Activated naive CD8-positive, alpha-beta T cell treated with anti-CD3 and anti-CD28 coated beads for 36 hours (primary cell): Measurements from ENCODE around the gene TBC1D9. TPM values are rescaled to one million over a fixed set of nuclear protein-coding genes. Genes with fewer than 3 reads are reported as not detected.

Experiments
- DNase-seq: peaks from one replicate; pipeline ENCODE4 v3.0.0; 2021
- H3K27ac Mint-ChIP-seq: one replicate; pipeline ENCODE4 v1.8.0; 2022; ENCODE audit warnings: mild to moderate bottlenecking, moderate library complexity, mixed read lengths
- H3K27me3 Mint-ChIP-seq: one replicate; pipeline ENCODE4 v1.8.0; 2022; ENCODE audit warnings: mild to moderate bottlenecking, mixed read lengths
- H3K36me3 Mint-ChIP-seq: one replicate; pipeline ENCODE4 v1.8.0; 2021; ENCODE audit warnings: mild to moderate bottlenecking, mixed read lengths
- H3K4me1 Mint-ChIP-seq: one replicate; pipeline ENCODE4 v1.8.0; 2021; ENCODE audit warnings: mixed read lengths
- H3K4me3 Mint-ChIP-seq: one replicate; pipeline ENCODE4 v1.8.0; 2022; ENCODE audit warnings: mild to moderate bottlenecking, moderate library complexity, mixed read lengths
- H3K9me3 Mint-ChIP-seq: one replicate; pipeline ENCODE4 v1.8.0; 2022; ENCODE audit warnings: mixed read lengths
- total RNA-seq, 2 experiments: library from RNA; stranded (reverse); gene quantifications; one replicate each; pipeline ENCODE4 v1.2.3, GENCODE V29; 2021

Gene TBC1D9
- total RNA-seq, 2 experiments from 2014 or later = 0.04 to 0.06 TPM

DNA sequence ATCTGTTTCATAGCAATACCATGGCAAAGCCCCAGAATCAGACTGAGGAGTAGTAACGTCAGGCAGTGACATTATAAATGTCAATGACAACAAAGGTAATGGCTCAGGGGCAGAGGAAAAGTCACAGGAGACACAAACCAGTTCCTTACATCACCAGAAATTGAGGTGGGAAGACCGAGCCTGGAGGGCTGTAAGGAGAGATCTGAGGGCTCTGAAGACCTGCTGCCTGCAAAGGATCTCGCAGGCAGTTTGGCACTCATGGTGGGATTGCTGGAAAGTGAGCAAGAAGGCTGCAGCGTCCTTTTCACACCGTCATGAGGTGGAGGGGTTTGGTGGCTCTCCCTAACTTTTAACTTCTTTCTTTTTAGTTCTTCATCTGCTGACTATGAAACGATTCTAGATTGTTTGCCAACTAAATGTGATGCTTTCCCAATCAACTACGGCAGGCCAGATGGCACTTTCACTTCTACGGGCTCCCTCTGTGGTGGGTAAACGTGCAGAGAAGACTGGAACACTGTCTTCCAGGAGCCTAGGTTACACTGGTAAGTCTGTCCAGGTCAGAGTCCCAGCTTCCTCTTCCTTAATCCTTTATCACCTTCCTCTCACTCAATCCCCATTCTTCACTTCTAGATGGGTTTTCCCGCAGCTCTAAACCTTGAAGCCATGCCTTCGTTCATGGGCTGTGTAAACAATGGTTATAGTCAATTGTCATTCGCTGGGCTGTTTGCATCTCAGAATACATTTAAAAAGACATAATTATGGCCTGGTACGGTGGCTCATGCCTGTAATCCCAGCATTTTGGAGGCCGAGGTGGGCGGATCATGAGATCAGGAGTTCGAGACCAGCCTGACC lies 58.2 kb downstream of the TBC1D9 start:
- Mint-ChIP-seq H3K4me3 (no peak overlapping the region), H3K27me3 (no peaks in the 10 kb centered on the region)

DNA sequence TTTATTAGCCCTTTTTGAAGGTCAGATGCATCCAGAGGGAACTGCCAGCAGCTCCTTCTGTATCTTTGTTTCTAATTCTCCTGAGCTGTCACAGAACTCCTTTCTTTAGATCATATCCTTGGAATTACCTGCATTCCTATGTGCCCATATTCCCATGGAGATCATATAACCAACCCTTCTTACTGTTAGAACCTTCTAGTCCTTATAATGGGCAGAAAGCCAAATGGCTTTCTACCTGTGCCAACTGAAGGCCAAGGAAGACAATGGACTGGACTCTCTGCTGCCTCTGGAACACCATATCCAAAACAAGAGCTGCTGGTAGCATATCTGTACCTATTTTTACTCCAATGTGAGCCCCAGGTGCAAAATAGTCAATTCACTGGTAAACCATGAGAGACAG lies 60.7 kb downstream of the TBC1D9 start:
- Mint-ChIP-seq H3K27me3 (peaks cover 3% of the 10 kb centered on the region), H3K4me3 (no peak overlapping the region), H3K9me3 (no peaks in the 10 kb centered on the region), H3K27ac (no peak overlapping the region), H3K36me3 (no peaks in the 10 kb centered on the region), H3K4me1 (no peaks in the 10 kb centered on the region)
- DNase-seq = no peak

More for the DNA sequence above, 58.2 kb downstream of the TBC1D9 start:
- Mint-ChIP-seq H3K9me3 (no peaks in the 10 kb centered on the region), H3K27ac (no peak overlapping the region), H3K36me3 (no peaks in the 10 kb centered on the region), H3K4me1 (no peaks in the 10 kb centered on the region)
- DNase-seq = no peak

DNA sequence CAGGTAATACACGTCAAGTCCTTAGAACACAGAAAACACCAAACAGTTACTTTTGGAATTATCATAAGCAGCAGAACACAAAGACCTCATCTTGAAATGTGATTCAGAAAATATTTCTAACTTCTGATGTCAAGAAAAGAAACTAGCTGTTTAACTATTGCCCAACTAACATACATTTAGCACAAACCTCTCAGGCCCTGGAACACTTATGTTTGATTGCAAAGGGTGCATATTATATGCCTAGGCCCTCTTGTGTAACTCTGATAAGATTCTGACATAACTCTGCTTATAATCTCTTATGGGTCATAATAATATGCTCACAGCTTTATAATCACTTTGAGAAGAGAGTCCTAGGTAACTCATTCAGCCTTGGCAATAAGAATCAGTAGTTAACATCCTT lies 62.6 kb downstream of the TBC1D9 start:
- Mint-ChIP-seq H3K27ac (no peak overlapping the region), H3K36me3 (no peaks in the 10 kb centered on the region), H3K9me3 (no peaks in the 10 kb centered on the region), H3K4me1 (no peaks in the 10 kb centered on the region), H3K4me3 (no peak overlapping the region), H3K27me3 (peaks cover 11% of the 10 kb centered on the region)
- no peak for DNase-seq

DNA sequence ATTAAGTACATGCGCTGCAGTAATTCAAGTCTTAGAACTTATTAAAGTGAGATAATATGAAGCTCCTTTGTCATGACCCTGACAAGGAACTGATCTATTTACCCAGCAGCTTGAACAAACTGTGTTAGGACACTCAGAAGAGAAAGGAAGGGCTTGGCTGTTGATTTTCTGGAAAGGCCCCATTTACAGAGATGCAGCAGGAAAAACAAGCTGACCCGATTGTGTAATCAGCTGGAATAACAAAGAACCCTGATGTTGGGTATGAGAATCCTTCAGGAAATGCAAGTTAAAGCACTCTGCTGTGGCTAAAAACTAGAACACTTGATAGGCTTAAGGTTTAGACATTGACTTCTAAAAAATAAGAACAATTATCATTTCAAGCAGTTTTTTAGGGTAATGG lies 64.8 kb downstream of the TBC1D9 start:
- Mint-ChIP-seq H3K36me3 (no peaks in the 10 kb centered on the region), H3K4me3 (no peak overlapping the region), H3K4me1 (no peaks in the 10 kb centered on the region), H3K9me3 (no peaks in the 10 kb centered on the region), H3K27me3 (peaks cover 11% of the 10 kb centered on the region), H3K27ac (no peak overlapping the region)
- no peak for DNase-seq

DNA sequence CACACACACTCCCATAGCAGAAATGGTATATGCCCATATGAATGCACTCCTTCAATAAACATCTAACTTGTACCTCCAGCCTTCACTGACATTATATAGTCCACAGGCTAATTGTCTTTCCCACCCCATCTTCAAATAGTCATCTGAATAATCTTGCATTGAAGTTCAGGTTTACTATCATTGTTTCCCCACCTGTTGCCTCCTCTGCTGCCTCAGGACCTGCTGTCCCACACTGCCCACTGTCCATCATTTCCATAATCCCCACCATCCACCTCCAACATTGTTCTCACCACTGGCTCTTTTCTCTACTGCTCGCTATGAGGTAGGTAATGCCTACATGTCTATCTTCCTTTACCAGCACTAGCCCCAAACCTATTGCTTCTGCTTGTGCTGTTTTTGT lies 66.1 kb downstream of the TBC1D9 start:
- no peaks in the 10 kb centered on the region for H3K9me3 Mint-ChIP-seq

DNA sequence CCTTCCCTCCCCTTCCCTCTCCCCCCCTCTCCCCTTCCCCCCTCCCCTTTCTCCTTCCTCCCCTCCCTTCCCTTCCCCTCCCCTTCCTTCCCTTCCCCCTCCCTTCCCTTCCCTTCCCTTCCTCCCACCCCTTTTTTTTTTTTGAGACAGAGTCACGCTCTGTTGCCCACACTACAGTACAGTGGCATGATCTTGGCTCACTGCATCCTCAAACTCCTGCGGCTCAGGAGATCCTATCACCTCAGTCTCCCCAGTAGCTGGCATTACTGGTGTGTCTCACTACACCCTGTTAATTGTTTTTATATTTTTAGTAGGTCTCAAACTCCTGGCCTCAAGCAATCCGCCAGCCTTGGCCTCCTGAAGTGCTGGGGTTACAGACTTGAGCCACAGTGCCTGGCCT lies 66.6 kb downstream of the TBC1D9 start:
- Mint-ChIP-seq H3K9me3 (no peaks in the 10 kb centered on the region), H3K27me3 (peaks cover 14% of the 10 kb centered on the region), H3K36me3 (no peaks in the 10 kb centered on the region), H3K27ac (no peak overlapping the region), H3K4me1 (no peaks in the 10 kb centered on the region), H3K4me3 (no peak overlapping the region)
- DNase-seq = no peak

More for the DNA sequence above, 66.1 kb downstream of the TBC1D9 start:
- H3K4me1 Mint-ChIP-seq = no peaks in the 10 kb centered on the region
- H3K4me3 Mint-ChIP-seq = no peak overlapping the region
- H3K36me3 Mint-ChIP-seq = no peaks in the 10 kb centered on the region
- peaks cover 14% of the 10 kb centered on the region for H3K27me3 Mint-ChIP-seq
- H3K27ac Mint-ChIP-seq = no peak overlapping the region
- no peak for DNase-seq

DNA sequence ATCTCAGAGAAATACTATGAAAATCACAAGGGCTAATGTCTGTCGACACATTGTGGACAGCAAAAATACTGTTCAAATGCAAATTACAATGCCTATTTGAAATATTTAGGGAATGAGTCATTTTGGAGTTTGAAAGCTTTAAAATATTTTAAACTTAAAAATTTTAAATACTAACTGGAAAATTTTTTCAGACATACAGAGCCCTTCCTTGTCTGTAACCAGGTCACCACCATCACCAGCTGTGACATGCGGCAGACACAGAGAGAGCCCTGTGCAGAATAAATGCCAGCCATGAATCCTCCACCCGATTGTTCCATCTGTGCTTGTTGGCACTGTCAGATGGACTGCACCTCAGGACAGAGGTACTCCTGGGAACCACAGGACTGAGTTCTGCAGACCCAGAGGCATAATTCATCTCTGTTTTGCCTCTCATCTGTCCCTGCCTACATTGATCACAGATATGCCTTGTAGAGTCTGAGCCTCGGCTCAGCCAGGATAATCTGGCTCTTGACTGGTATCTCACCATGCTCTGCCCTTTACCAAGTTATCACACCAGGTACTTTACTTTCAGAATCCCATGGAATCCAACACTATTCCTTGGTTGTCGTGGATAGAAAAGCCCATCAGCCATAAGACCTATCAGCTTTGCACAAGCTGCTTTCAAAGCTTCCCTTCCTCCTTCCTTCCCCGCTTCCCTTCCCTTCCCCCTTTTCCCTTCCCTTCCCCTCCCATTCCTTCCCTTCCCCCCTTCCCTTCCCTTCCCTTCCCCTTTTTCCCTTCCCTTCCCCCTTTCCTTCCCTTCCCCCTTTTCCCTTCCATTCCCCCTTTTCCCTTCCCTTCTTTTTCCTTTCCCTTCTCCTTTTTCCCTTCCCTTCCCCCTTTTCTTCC lies 67.2 kb downstream of the TBC1D9 start:
- Mint-ChIP-seq H3K4me1 (no peaks in the 10 kb centered on the region), H3K27me3 (peaks cover 14% of the 10 kb centered on the region), H3K36me3 (no peaks in the 10 kb centered on the region), H3K27ac (no peak overlapping the region), H3K4me3 (no peak overlapping the region), H3K9me3 (no peaks in the 10 kb centered on the region)
- DNase-seq = no peak

DNA sequence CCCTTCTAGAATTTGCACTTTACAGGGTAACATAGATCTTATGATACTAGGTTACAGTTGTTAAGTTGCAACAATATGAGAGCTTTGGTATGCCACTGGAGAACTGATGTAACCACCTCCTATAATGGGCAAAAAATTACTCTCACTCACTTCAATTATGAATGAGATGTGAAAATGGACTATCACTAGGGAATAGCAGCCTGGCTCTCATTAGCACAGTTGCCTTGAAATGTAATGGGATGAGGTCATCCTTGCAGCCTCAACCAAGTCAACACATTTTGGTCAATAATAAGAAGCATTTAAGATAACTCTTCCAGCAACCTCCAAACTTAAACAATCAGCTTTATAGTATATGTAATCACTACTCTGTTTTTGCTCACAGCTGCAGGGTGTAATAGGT lies 69.4 kb downstream of the TBC1D9 start:
- Mint-ChIP-seq H3K4me1 (no peaks in the 10 kb centered on the region), H3K9me3 (no peaks in the 10 kb centered on the region), H3K4me3 (no peak overlapping the region), H3K27me3 (peaks cover 11% of the 10 kb centered on the region), H3K36me3 (no peaks in the 10 kb centered on the region), H3K27ac (no peak overlapping the region)
- DNase-seq = no peak

DNA sequence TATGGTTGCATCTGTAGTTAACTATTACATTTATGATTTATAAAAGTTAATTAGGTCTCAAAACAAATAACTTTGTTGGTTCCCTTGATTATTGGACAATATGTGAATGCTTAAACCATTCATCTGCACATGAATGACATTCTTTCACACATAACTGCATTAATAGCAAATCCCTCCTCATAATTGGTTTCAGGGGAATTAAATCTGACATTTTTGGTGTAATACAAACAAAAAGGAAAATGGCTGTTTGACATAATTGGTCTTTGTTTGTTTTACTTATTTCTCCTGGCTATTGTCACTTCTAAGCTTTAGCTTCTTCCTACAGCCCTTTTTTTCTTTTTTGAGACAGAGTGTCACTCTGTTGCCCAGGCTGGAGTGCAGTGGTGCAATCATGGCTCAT lies 71.9 kb downstream of the TBC1D9 start:
- DNase-seq = no peak
- H3K9me3 Mint-ChIP-seq = no peaks in the 10 kb centered on the region
- H3K4me3 Mint-ChIP-seq = no peak overlapping the region
- H3K27me3 Mint-ChIP-seq = peaks cover 18% of the 10 kb centered on the region
- no peak overlapping the region for H3K27ac Mint-ChIP-seq
- H3K4me1 Mint-ChIP-seq = no peaks in the 10 kb centered on the region
- H3K36me3 Mint-ChIP-seq = no peaks in the 10 kb centered on the region

DNA sequence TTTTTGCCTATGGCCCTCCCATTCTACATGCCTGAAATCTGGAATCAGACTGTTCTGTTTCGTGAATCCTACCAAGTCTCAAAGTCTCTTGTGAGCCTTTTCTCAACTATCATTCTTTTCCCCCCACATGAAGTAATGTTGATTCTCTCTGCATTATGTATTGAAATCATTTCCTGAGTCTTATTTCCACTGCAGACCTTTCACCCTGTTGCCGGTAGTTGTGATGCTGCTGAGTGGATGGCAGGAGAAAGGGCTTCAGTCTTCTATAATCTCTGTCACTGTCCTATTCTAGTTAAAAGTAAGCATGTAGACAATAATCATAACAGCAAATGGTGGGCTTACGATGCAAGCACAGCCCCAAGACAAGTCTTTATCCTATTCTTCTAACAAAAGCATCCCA lies 75.0 kb downstream of the TBC1D9 start:
- no peak overlapping the region for H3K27ac Mint-ChIP-seq
- no peaks in the 10 kb centered on the region for H3K36me3 Mint-ChIP-seq
- H3K9me3 Mint-ChIP-seq = no peaks in the 10 kb centered on the region
- peaks cover 28% of the 10 kb centered on the region for H3K27me3 Mint-ChIP-seq
- no peak overlapping the region for H3K4me3 Mint-ChIP-seq
- no peak for DNase-seq
- H3K4me1 Mint-ChIP-seq = no peaks in the 10 kb centered on the region

DNA sequence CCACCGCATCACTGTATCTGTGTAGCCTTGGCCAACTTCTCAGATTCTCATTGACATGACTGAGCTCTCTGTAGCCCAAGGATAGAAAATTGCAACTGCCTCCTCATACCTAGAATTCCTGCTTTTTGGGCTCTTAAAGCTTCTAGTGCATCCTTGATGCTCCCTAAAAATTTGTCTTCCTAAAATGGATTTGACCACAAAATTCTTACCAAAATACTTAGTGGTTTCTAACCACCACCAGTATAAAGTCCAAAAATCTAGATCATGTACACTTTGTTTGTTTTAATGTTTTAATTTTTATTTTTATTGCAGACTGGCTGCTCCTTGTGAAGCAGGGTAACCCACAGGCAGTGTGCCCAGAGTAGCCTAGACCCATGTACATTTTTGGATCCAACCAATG lies 75.5 kb downstream of the TBC1D9 start:
- H3K4me1 Mint-ChIP-seq = no peaks in the 10 kb centered on the region
- DNase-seq = no peak
- H3K27ac Mint-ChIP-seq = no peak overlapping the region
- H3K4me3 Mint-ChIP-seq = no peak overlapping the region
- H3K36me3 Mint-ChIP-seq = no peaks in the 10 kb centered on the region
- H3K9me3 Mint-ChIP-seq = no peaks in the 10 kb centered on the region
- H3K27me3 Mint-ChIP-seq = peaks cover 26% of the 10 kb centered on the region

DNA sequence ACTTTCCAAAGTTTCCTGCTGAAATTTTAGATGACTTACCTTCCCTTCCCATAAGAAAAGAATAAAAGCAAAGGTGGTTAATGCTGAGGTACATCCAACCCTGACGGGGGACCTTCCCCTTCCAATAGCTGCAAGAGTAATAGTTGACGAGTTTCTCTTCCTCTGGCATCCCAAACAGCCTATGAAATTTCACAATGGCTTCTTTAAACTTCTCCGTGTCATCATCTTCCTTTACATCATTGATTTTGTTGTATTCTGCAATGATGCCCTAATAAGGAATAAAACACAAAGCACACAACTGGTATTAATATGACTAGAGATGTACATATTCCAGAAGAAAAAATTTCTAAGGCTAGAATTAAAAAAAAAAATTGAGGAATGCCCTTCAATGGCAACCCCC lies 76.6 kb downstream of the TBC1D9 start:
- Mint-ChIP-seq H3K36me3 (no peaks in the 10 kb centered on the region), H3K27me3 (peaks cover 24% of the 10 kb centered on the region), H3K9me3 (no peaks in the 10 kb centered on the region), H3K4me3 (no peak overlapping the region), H3K27ac (no peak overlapping the region), H3K4me1 (no peaks in the 10 kb centered on the region)
- no peak for DNase-seq

DNA sequence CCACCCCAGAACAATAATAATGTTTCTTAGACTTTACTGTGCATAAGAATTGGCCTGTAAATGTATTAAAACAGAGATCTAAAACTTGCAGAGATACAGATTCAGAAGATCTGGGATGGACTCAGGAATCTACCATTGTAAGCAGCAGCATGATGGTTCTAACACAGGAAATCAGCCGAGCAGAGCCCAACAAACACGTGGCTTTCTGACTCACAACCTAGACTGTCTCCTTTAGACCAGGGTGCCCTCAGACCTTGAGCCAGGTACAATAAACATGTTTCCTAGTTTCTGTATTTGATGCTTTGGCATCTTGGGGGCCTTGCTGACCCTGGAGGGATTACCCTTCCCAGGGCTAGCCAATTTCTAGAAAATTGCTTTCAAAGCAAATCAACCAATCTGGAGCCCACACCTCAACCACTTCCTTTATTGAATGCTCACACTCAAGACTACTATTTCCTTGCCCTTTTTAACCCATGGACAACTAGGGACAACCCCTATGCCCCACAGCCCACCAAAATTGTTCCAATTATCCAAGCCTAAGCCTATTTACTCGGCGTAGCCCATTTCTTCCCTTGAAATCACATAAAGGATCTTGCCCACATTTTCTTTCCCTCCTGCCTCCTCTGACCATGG lies 80.5 kb downstream of the TBC1D9 start:
- Mint-ChIP-seq H3K4me1 (no peaks in the 10 kb centered on the region), H3K36me3 (no peaks in the 10 kb centered on the region), H3K27ac (no peak overlapping the region), H3K9me3 (no peaks in the 10 kb centered on the region), H3K4me3 (no peak overlapping the region), H3K27me3 (peaks cover 21% of the 10 kb centered on the region)
- no peak for DNase-seq

DNA sequence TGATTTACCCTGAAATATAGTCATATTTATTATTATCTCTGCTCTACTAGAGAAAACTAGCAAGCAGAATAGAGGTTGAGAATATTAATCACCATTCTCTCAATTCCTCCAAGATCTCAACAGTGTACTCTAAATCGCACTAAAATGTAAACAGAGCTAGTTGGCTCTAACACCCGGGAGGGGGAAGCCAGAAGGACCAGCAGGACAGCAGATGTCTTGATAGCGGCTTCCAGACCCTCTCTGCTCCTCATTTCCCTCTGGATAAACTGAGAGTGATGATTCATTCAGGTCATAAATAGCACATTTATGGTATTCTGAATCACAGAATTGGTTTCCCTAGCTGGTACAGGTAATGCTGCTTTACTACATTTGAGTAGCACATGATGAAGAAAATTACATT lies 82.5 kb downstream of the TBC1D9 start:
- no peak for DNase-seq
- no peaks in the 10 kb centered on the region for H3K4me1 Mint-ChIP-seq
- no peak overlapping the region for H3K4me3 Mint-ChIP-seq

DNA sequence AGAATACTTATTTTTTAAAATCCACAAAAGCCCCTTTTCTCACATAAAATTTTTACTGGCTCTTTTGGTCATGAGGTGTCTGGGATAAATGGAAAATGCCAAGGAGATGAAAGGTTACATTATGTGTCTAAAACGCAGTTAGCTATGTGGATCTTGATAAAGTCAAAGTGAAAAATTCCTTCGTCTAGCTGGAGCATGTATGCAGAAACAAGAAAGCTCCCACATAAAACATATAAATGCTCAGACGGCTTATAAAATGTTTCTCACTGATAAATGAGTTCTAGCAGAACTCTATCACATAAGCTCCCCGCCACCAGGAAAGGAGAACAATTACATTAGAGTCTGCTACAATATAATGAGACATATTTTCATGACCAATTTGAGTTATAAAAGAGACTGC lies 83.8 kb downstream of the TBC1D9 start:
- Mint-ChIP-seq H3K27ac (no peak overlapping the region), H3K27me3 (peaks cover 8% of the 10 kb centered on the region), H3K4me3 (no peak overlapping the region), H3K9me3 (no peaks in the 10 kb centered on the region), H3K36me3 (no peaks in the 10 kb centered on the region), H3K4me1 (no peaks in the 10 kb centered on the region)
- no peak for DNase-seq

More for the DNA sequence above, 82.5 kb downstream of the TBC1D9 start:
- peaks cover 14% of the 10 kb centered on the region for H3K27me3 Mint-ChIP-seq
- H3K9me3 Mint-ChIP-seq = no peaks in the 10 kb centered on the region
- no peaks in the 10 kb centered on the region for H3K36me3 Mint-ChIP-seq
- no peak overlapping the region for H3K27ac Mint-ChIP-seq
